IPS DF 6.9 (cell line): Measurements from ENCODE around the gene FRG2.
"Not testable (repeated sequence)": the region's sequence is repeated elsewhere in the genome, so short reads cannot be mapped to it uniquely, and the experiment has no call there.

Experiments used
- DNase-seq: peaks from one replicate; pipeline ENCODE4 v3.0.0-alpha.2; 2013; ENCODE audit warnings: low read depth, low spot score
- H3K27ac ChIP-seq: one replicate; pipeline ENCODE4 v1.5.1; 2013; ENCODE audit warnings: low read length, control low read depth
- H3K27me3 ChIP-seq: 2 replicates; pipeline ENCODE4 v1.6.1; 2013; ENCODE audit warnings: mild to moderate bottlenecking, low read length; ENCODE audit not compliant: control insufficient read depth, insufficient read depth
- H3K36me3 ChIP-seq: 2 replicates; pipeline ENCODE4 v1.6.1; 2013; ENCODE audit warnings: low read length; ENCODE audit not compliant: control insufficient read depth, insufficient read depth
- H3K4me1 ChIP-seq: 2 replicates; pipeline ENCODE4 v1.6.1; 2013; ENCODE audit warnings: low read length; ENCODE audit not compliant: control insufficient read depth, insufficient read depth
- H3K4me3 ChIP-seq: 2 replicates; pipeline ENCODE4 v1.5.1; 2013; ENCODE audit warnings: mild to moderate bottlenecking, low read length
- H3K9me3 ChIP-seq: 2 replicates; pipeline ENCODE4 v1.6.1; 2013; ENCODE audit warnings: low read length, inconsistent platforms; ENCODE audit not compliant: control insufficient read depth, insufficient read depth
- WGBS: extraction: QIAGEN DNeasy Blood & Tissue Kit; methylation state at CpG from one replicate; pipeline ENCODE4 v1.1.7; 2013; ENCODE audit warnings: mixed read lengths, missing lambda C conversion rate; ENCODE audit not compliant: insufficient read length, insufficient coverage; 5-methylcytosine and 5-hydroxymethylcytosine counted together

The FRG2 gene

DNA sequence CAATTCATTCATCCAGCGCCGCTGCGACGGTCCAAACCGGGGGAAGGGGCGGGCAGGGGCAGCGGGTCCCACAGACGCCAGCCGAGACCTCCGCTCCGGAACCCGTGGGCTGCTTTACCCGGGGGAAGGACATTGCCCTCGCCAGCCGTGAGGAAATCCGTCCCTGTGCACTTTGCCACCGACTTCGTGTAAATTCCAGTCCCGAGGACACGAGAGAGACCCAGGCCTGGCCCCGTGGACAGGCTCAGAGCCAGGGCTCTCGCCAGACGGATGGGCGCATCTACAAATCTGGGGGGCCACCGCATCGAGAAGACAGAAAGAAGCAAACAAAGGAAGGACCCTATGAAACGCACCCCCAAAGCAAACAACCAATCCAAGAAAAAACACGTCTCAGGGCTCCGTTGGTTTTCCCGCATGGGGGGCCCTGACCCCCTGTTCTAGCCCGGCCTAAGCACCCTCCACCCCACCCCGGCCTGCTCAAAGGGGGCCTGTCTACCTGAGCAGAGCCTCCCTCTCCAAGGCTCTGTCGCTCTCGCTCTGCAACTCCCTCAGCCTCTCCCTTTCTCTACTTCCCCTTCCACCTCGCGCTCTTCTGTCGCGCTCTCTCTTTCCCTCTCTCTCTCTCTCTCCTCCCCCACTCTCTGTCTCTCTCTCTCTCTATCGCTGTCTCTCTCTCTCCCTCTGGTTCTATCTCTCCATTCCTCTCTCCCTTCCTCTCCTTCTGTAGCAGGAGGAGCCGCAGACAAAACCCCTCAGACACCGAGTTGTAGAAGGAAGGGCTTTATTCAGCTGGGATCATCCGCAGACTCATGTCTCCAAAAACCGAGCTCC lies 11.3 kb downstream of the FRG2 start:
- Histone ChIP-seq H3K27me3 (peaks cover 50% of the 10 kb centered on the region), H3K27ac (no peak overlapping the region), H3K4me1 (peaks cover 1% of the 10 kb centered on the region; the same call in 1 of the 2 replicates), H3K36me3 (no peaks in the 10 kb centered on the region), H3K4me3 (peak overlapping the region; percentile 50; the same call in 1 of the 2 replicates), H3K9me3 (peaks cover 4% of the 10 kb centered on the region)
- no peak for DNase-seq
- WGBS = no CpG with 5 or more reads among the region's 43 CpGs

DNA sequence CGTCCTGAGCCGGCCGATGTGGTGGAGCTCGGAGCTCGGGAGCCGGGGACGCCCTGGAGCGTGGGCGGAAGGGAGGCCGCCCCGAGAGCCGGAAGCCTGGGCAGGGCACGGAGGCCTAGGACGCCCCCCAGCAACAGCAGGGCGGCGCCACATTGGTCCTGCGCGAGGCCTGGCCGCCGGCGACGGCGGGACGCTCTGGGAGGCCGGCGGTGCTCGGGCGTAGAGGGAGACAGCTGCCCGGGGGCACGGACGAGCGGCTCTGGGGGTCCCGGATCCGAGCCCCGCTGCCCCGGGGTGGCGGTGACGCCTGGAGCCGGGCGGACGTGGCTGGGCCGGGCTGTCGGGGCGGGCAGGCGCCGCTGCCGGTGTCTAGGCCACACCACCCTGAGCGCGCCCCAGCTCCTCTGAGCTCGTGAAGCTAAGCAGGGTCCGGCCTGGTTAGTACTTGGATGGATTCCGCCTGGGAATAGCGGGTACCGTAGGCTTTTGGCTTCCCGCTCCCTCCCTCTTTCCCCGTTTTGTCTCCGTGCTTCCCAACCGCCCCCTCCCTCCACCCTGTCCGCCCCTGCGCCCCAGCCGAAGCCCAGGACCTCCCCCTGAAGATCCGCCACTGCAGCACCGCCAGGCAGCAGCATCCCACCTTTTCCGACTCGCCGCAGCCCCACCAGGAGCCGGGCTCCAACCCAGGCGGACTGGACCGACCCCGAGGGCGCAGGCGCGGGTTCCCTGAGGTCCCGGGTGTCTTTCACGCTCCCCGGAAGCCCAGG lies 12.1 kb downstream of the FRG2 start:
- Histone ChIP-seq H3K36me3 (no peaks in the 10 kb centered on the region), H3K9me3 (peaks cover 4% of the 10 kb centered on the region), H3K27me3 (peaks cover 43% of the 10 kb centered on the region), H3K27ac (no peak overlapping the region), H3K4me3 (peak overlapping the region; percentile 50; the same call in 1 of the 2 replicates), H3K4me1 (peaks cover 1% of the 10 kb centered on the region; the same call in 1 of the 2 replicates)
- no peak for DNase-seq
- WGBS = no CpG with 5 or more reads among the region's 76 CpGs

DNA sequence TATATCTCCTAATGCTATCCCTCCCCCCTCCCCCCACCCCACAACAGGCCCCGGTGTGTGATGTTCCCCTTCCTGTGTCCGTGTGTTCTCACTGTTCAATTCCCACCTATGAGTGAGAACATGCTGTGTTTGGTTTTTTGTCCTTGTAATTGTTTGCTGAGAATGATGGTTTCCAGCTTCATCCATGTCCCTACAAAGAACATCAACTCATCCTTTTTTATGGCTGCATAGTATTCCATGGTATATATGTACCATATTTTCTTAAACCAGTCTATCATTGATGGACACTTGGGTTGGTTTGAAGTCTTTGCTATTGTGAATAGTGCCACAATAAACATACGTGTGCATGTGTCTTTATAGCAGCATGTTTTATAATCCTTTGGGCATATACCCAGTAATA lies 37.1 kb downstream of the FRG2 start:
- not testable (repeated sequence) for H3K9me3 ChIP-seq, H3K27me3 ChIP-seq, H3K4me3 ChIP-seq, DNase-seq, H3K4me1 ChIP-seq, H3K27ac ChIP-seq, H3K36me3 ChIP-seq
- WGBS = no CpG with 5 or more reads among the region's 3 CpGs

DNA sequence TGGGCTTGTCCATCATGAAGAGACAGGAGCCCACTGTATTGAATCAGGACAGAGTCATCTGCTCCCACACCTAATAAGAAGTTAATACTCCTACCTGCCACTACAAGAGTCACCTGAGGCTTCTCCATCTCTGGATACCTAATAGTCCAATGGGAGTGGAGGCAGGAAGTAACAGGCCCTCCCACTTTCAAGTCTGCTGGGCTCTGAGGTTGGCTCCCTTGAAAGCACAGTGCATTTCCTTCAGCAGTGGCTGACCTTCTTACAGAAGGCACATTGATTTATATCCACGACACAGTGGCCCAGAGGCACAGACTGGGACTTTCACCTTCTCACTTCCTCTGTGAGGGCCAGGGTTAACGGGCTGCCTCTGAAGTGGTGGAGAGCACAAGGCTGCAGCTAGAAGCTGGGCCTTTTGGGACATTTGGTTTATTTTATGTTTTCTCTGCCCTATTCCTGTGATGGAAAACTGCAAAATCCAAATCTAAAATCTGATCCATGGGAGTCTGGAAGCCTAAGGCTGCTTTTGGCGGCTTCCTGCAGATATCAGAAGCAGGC lies 38.1 kb downstream of the FRG2 start:
- no peak overlapping the region for H3K4me3 ChIP-seq
- H3K4me1 ChIP-seq = no peaks in the 10 kb centered on the region
- WGBS = no CpG with 5 or more reads among the region's 3 CpGs
- no peaks in the 10 kb centered on the region for H3K36me3 ChIP-seq
- DNase-seq = no peak
- no peak overlapping the region for H3K27ac ChIP-seq
- no peaks in the 10 kb centered on the region for H3K27me3 ChIP-seq
- 0 out of 2 replicates have a peak, but pooled peaks cover 2% of the 10 kb centered on the region for H3K9me3 ChIP-seq

DNA sequence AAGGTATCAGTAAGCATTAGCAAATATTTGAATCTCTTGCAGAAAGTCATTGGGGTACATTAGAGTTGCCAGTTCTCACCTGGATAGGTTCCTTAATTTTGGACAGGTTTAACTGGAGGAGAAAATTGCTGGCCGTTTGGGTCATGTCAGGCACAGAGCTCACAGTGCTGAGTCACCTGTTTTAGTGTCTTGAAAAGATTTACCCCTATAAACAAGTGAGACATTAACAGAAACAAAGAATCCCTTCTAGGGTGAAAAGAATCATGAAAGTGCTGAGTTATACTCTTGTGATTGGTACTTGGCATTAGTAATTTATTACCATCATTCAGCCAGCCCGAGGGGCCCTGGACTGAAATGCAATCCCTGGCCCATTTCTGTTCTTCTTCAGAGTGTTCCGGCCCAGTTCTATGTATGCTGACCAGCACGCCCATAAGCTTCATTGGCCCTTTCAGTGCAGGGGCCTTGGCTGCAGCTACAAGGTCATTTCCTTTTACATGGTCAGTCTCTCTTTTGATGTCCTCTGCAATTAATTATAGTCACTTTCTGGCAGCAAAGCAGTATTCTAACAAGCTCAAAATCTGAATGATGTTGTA lies 41.3 kb downstream of the FRG2 start:
- not testable (repeated sequence) for H3K27me3 ChIP-seq, DNase-seq, H3K4me3 ChIP-seq, H3K4me1 ChIP-seq, H3K36me3 ChIP-seq, H3K27ac ChIP-seq, H3K9me3 ChIP-seq
- no CpG with 5 or more reads among the region's 4 CpGs for WGBS

DNA sequence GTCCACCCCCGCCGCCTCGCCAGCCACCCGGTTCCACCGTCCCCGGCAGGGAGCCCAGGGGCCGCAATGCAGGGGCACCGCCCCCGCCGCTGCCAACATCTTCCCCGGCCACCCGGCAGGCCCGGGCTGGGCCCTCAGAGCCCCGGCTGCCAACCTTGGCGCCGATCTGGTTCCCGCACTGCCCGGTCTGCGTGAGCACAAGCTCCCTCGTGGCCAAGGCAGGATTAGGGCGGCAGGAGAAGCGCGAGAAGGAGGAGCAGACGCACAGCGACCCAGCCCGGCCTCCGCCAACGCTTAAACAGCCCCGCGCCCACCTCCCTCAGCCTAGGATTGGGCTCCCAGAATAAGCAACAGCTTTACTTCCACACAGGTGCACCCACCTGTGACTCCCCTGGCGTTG lies 42.4 kb downstream of the FRG2 start:
- H3K36me3 ChIP-seq, H3K27me3 ChIP-seq, H3K9me3 ChIP-seq, H3K4me1 ChIP-seq, DNase-seq, H3K27ac ChIP-seq, H3K4me3 ChIP-seq: not testable (repeated sequence)
- WGBS = no CpG with 5 or more reads among the region's 31 CpGs

DNA sequence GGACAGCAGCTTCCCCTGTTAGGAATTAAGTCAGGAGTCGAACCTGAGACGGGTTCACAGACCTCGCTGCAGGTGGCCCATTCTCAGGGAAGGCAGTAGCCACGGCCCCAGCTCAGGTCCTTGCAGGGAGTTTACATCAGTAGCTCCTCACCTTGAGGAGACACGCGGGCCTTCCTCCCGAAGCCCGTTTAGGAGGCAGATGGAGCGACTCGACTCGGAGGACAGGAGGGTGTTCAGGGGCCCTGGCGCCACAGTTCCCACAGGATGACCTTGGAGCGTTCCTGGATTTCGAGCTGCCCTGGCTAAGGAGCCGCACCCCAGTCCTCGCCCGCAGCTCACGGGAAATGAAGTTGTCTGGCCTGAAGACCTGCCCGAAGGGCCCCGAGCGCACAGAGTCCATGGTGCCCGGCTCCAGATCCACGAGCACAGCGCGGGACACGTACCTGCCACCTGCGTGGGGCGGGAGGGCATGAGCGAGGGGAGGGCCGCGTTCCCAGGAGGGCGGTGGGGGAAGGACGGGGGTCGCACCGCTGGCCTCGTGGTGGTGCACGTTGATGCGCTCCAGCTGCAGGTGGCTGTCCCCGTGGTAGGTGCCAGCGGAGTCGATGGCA lies 43.0 kb downstream of the FRG2 start:
- H3K9me3 ChIP-seq, H3K4me1 ChIP-seq, H3K36me3 ChIP-seq, H3K27me3 ChIP-seq, H3K4me3 ChIP-seq, H3K27ac ChIP-seq, DNase-seq: not testable (repeated sequence)
- WGBS = no CpG with 5 or more reads among the region's 41 CpGs

DNA sequence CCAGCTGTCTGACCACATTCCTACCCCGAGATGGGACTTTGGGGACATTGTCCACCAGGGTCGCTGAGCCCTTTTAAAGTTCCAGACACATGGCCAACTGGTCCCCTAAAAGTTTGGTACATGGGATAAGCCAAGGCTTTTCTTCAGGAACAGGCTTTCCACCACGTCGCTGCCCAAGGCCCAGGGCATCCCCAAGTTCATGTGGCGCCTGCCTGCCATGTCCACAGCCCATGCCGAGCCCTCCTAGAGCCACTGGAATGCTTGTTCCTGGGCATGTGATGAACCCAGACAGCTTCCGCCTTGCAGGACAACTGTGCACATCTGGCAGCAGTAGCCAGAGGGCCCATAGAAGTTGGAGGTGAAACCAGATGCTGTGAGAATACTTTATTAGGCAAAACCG lies 45.1 kb downstream of the FRG2 start:
- DNase-seq = no peak
- Histone ChIP-seq H3K36me3 (no peaks in the 10 kb centered on the region), H3K4me3 (no peak overlapping the region), H3K4me1 (no peaks in the 10 kb centered on the region), H3K27ac (no peak overlapping the region), H3K9me3 (no peaks in the 10 kb centered on the region), H3K27me3 (no peaks in the 10 kb centered on the region)
- no CpG with 5 or more reads among the region's 8 CpGs for WGBS

DNA sequence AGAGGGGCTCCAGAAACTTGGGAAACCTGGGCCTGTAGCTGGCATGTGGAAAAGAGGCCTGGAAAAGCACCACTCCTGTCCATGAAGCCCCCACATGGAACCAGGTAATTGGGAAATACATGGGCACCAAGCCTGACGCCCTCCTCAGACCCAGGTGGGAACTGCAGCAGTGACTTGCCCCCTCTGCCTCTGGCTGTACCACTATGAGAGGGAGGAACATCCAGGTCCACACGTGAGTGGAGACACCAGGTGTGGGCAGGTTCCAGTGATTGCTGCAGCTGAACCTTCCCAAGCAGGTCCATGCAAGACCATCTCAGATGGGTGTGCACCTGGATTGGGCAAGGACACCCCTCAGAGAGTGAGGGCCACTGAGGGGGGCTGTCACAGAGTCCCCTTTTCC lies 46.8 kb downstream of the FRG2 start:
- not testable (repeated sequence) for H3K36me3 ChIP-seq, H3K4me1 ChIP-seq, H3K9me3 ChIP-seq, H3K4me3 ChIP-seq, H3K27ac ChIP-seq, H3K27me3 ChIP-seq, DNase-seq
- WGBS = no CpG with 5 or more reads among the region's 2 CpGs
